Posterior vena cava (tissue), 2 donors: Measurements from ENCODE around the gene TRIM24. TPM values are rescaled to one million over a fixed set of nuclear protein-coding genes. Genes with fewer than 3 reads are reported as not detected.
"Not testable (repeated sequence)": the region's sequence is repeated elsewhere in the genome, so short reads cannot be mapped to it uniquely, and the experiment has no call there.

Source experiments
- DNase-seq: peaks from one replicate; pipeline ENCODE4 v3.0.0-alpha.2; 2020; ENCODE audit warnings: low spot score
- intact Hi-C, 2 donors: fragments of 100-400 bp; cut with DNase I; formaldehyde crosslinking; loops; one replicate each; pipeline versions ENCODE4 v1.14.1 to v1.14.2; 2022 to 2023
- total RNA-seq, 2 donors: library from RNA; stranded (reverse); fragmentation: NEBNext Ultra II Directional; extraction: Animal tissue kit (Norgen Biotek cat#: 25700); gene quantifications; one replicate each; pipeline ENCODE4 v1.2.1, GENCODE V29; 2021
- donor health status: DM: yes; HTN: yes; CAD: no.
- donor health status: DM: yes; HTN: yes; CAD: no.

The TRIM24 gene
- total RNA-seq, 2 donors from 2014 or later, result 10.0 to 11.7 TPM

- intact Hi-C loops, result no loop called here
- DNase-seq, result no peak
These were observed 54.0 kb downstream of the TRIM24 start for GRCh38 chr7:138514044-138514443.

GRCh38 chr7:138515001-138515528 lies 55.0 kb downstream of the TRIM24 start:
- DNase-seq, result no peak

GRCh38 chr7:138519061-138519798 lies 59.2 kb downstream of the TRIM24 start:
- intact Hi-C loops, result no loop called here

More at GRCh38 chr7:138515001-138515528, 55.0 kb downstream of the TRIM24 start:
- intact Hi-C loops, result no loop called here

GRCh38 chr7:138520742-138521141 lies 60.7 kb downstream of the TRIM24 start:
- DNase-seq, result no peak

More at GRCh38 chr7:138519061-138519798, 59.2 kb downstream of the TRIM24 start:
- DNase-seq, result no peak

GRCh38 chr7:138521837-138522461 lies 61.9 kb downstream of the TRIM24 start:
- no peak for DNase-seq
- intact Hi-C loops, result no loop called here

More at GRCh38 chr7:138520742-138521141, 60.7 kb downstream of the TRIM24 start:
- intact Hi-C loops, result no loop called here

- DNase-seq, result no peak
- intact Hi-C loops, result no loop called here
These were observed 64.2 kb downstream of the TRIM24 start for GRCh38 chr7:138524259-138524658.

- no peak for DNase-seq
- intact Hi-C loops, result no loop called here
These were observed 65.7 kb downstream of the TRIM24 start for GRCh38 chr7:138525757-138526156.

- intact Hi-C loops, result no loop called here
These were observed 67.7 kb downstream of the TRIM24 start for GRCh38 chr7:138527746-138528223.

GRCh38 chr7:138536833-138537232 lies 76.8 kb downstream of the TRIM24 start:
- DNase-seq, intact Hi-C loops: not testable (repeated sequence)

More at GRCh38 chr7:138527746-138528223, 67.7 kb downstream of the TRIM24 start:
- no peak for DNase-seq

- intact Hi-C loops, result no loop called here
- no peak for DNase-seq
These were observed 78.5 kb downstream of the TRIM24 start for GRCh38 chr7:138538518-138538917.

- DNase-seq, result no peak
- intact Hi-C loops, result no loop called here
These were observed 79.1 kb downstream of the TRIM24 start for GRCh38 chr7:138538997-138539644.

GRCh38 chr7:138542183-138542582 lies 82.1 kb downstream of the TRIM24 start:
- no peak for DNase-seq
- intact Hi-C loops, result no loop called here

GRCh38 chr7:138543739-138544138 lies 83.7 kb downstream of the TRIM24 start:
- no peak for DNase-seq
- intact Hi-C loops, result no loop called here

- DNase-seq, result no peak
- intact Hi-C loops, result no loop called here
These were observed 85.1 kb downstream of the TRIM24 start for GRCh38 chr7:138545123-138545522.

- DNase-seq, result no peak
- intact Hi-C loops, result no loop called here
These were observed 86.1 kb downstream of the TRIM24 start for GRCh38 chr7:138546064-138546619.

- intact Hi-C loops, result no loop called here
- DNase-seq, result no peak
These were observed 86.8 kb downstream of the TRIM24 start for GRCh38 chr7:138546829-138547228.

GRCh38 chr7:138549082-138549481 lies 89.0 kb downstream of the TRIM24 start:
- DNase-seq, result no peak
- intact Hi-C loops, result no loop called here

GRCh38 chr7:138550337-138550736 lies 90.3 kb downstream of the TRIM24 start:
- no peak for DNase-seq
- intact Hi-C loops, result no loop called here

GRCh38 chr7:138551102-138551501 lies 91.0 kb downstream of the TRIM24 start:
- no peak for DNase-seq
- intact Hi-C loops, result no loop called here

GRCh38 chr7:138553805-138554204 lies 93.7 kb downstream of the TRIM24 start:
- no peak for DNase-seq
- intact Hi-C loops, result no loop called here
